CD4-positive, CD25-positive, alpha-beta regulatory T cell (primary cell): ENCODE measurements around the gene FDPS. TPM values are rescaled to one million over a fixed set of nuclear protein-coding genes. Genes with fewer than 3 reads are reported as not detected.

ENCODE experiments used
- ATAC-seq, 2 donors: fragments of 150-1000 bp; cut with Tn5 transposase; one replicate each; pipeline ENCODE4 v1.10.0; 2021; ENCODE audit warnings: low read depth in 2 of 2, moderate number of reproducible peaks in 2 of 2, moderate library complexity in 1 of 2
- DNase-seq, 3 donors: peaks; one replicate each; pipeline versions ENCODE4 v3.0.0 to v3.0.0-alpha.2; 2012 to 2022; ENCODE audit warnings: mixed read lengths in 1 of 3
- H3K27ac ChIP-seq: one replicate; pipeline ENCODE4 v1.7.0; 2013; ENCODE audit warnings: mild to moderate bottlenecking, low read length; ENCODE audit not compliant: insufficient read depth, poor library complexity, severe bottlenecking
- H3K27me3 ChIP-seq: one replicate; pipeline ENCODE4 v1.7.0; 2013; ENCODE audit warnings: low read length; ENCODE audit not compliant: control insufficient read depth, insufficient read depth
- H3K36me3 ChIP-seq: one replicate; pipeline ENCODE4 v1.7.0; 2013; ENCODE audit warnings: mild to moderate bottlenecking, low read length, moderate library complexity; ENCODE audit not compliant: control insufficient read depth, insufficient read depth
- H3K4me1 ChIP-seq: 2 replicates; pipeline ENCODE4 v1.7.0; 2013; ENCODE audit warnings: mild to moderate bottlenecking, low read length; ENCODE audit not compliant: insufficient read depth, control insufficient read depth, poor library complexity, severe bottlenecking
- H3K4me3 ChIP-seq: one replicate; pipeline ENCODE4 v1.7.0; 2013; ENCODE audit warnings: low read depth, mild to moderate bottlenecking, low read length, moderate library complexity
- H3K9me3 ChIP-seq, 2 experiments: 1 replicate in 1 of 2; 2 replicates in 1 of 2; pipeline ENCODE4 v1.7.0; 2013; ENCODE audit warnings: low read length in 2 of 2, mild to moderate bottlenecking in 1 of 2, moderate library complexity in 1 of 2; ENCODE audit not compliant: control insufficient read depth in 2 of 2
- H3K27ac Mint-ChIP-seq, 3 donors: one replicate each; pipeline ENCODE4 v1.8.0; 2020 to 2022; ENCODE audit warnings: mild to moderate bottlenecking in 3 of 3, mixed read lengths in 3 of 3, moderate library complexity in 2 of 3
- H3K27me3 Mint-ChIP-seq: one replicate; pipeline ENCODE4 v1.8.0; 2022; ENCODE audit warnings: mild to moderate bottlenecking, mixed read lengths
- H3K36me3 Mint-ChIP-seq: one replicate; pipeline ENCODE4 v1.8.0; 2020; ENCODE audit warnings: mixed read lengths
- H3K4me1 Mint-ChIP-seq, 4 donors: one replicate each; pipeline ENCODE4 v1.8.0; 2020 to 2022; ENCODE audit warnings: mixed read lengths in 4 of 4, mild to moderate bottlenecking in 1 of 4
- H3K4me3 Mint-ChIP-seq, 4 donors: one replicate each; pipeline ENCODE4 v1.8.0; 2020 to 2022; ENCODE audit warnings: mild to moderate bottlenecking in 4 of 4, mixed read lengths in 4 of 4, moderate library complexity in 3 of 4
- H3K9me3 Mint-ChIP-seq, 7 donors: one replicate each; pipeline ENCODE4 v1.8.0; 2020 to 2022; ENCODE audit warnings: mixed read lengths in 7 of 7, mild to moderate bottlenecking in 3 of 7, moderate library complexity in 2 of 7
- polyA plus RNA-seq, 4 donors: library from polyadenylated mRNA; unstranded; fragments of 300-500 nt; fragmentation: Illumina TruSeq; gene quantifications; one replicate each; pipeline ENCODE4 v1.2.3, GENCODE V29; 2021
- total RNA-seq: library from RNA; stranded (reverse); gene quantifications from one replicate; pipeline ENCODE4 v1.2.3, GENCODE V29; 2022

FDPS gene
- total and polyA plus RNA-seq, 5 donors from 2014 or later, result 67.9 to 159 (median 119) TPM

DNA sequence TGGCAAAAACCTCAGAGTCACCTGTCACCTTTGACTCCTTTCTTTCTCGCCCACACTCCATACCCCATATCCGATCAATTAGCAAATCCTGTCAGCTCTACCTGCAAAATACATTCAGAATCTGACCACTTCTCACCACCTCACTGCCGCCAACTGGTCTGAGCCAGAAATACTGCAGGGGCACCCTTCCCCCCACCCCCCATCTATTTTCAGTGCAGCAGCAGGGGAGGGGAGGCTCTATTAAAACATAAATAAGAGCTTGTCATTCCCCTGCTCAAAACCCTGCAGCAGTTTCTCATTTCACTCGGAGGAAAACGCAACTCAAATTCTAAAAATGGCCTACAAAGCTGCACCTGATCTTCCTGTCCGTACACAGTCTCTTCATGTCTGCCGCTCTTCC lies 11.3 kb upstream of the FDPS start:
- peaks cover 0 to 4% (median 0%) of the 10 kb centered on the region in 4 donors for H3K4me1 Mint-ChIP-seq
- DNase-seq (no peak), ATAC-seq (no peak)
- no peak overlapping the region for H3K4me3 Mint-ChIP-seq
- no peaks in the 10 kb centered on the region for H3K9me3 Mint-ChIP-seq
- Histone ChIP-seq H3K4me3 (no peak overlapping the region), H3K27ac (no peak overlapping the region), H3K4me1 (peaks cover 7% of the 10 kb centered on the region), H3K9me3 (no peaks in the 10 kb centered on the region), H3K36me3 (no peaks in the 10 kb centered on the region), H3K27me3 (peaks cover 7% of the 10 kb centered on the region)
- H3K27me3 Mint-ChIP-seq, result peaks cover 33% of the 10 kb centered on the region
- H3K27ac Mint-ChIP-seq, result no peak overlapping the region
- no peaks in the 10 kb centered on the region for H3K36me3 Mint-ChIP-seq

DNA sequence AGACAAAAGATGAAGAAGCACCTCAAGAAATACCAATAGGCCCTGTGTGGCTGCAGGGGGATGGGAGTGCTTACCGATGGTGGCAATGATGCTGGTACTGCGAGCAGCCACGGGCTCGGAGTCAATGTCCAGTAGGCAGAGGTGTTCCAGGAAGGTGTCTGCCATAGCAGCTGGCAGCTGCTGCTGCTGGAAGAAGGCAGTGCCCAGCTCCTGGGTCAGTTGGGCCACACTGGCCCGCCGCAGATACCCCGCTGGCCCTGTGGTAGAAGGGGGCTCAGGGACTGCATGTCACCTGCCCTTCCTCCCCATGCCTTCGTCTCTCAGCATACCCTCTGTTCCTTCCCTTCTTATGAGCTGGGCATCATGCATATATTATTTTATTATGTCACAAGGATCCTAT lies 8.6 kb upstream of the FDPS start:
- ATAC-seq, result no peak
- no peak overlapping the region for H3K27ac ChIP-seq
- Mint-ChIP-seq H3K27ac (no peak overlapping the region), H3K36me3 (no peaks in the 10 kb centered on the region), H3K27me3 (peaks cover 20% of the 10 kb centered on the region), H3K4me3 (no peak overlapping the region), H3K9me3 (no peaks in the 10 kb centered on the region), H3K4me1 (no peaks in the 10 kb centered on the region)
- H3K9me3 ChIP-seq, result no peaks in the 10 kb centered on the region
- peaks cover 6% of the 10 kb centered on the region for H3K4me1 ChIP-seq
- H3K36me3 ChIP-seq, result no peaks in the 10 kb centered on the region
- H3K4me3 ChIP-seq, result no peak overlapping the region
- peaks cover 7% of the 10 kb centered on the region for H3K27me3 ChIP-seq
- no peak for DNase-seq

DNA sequence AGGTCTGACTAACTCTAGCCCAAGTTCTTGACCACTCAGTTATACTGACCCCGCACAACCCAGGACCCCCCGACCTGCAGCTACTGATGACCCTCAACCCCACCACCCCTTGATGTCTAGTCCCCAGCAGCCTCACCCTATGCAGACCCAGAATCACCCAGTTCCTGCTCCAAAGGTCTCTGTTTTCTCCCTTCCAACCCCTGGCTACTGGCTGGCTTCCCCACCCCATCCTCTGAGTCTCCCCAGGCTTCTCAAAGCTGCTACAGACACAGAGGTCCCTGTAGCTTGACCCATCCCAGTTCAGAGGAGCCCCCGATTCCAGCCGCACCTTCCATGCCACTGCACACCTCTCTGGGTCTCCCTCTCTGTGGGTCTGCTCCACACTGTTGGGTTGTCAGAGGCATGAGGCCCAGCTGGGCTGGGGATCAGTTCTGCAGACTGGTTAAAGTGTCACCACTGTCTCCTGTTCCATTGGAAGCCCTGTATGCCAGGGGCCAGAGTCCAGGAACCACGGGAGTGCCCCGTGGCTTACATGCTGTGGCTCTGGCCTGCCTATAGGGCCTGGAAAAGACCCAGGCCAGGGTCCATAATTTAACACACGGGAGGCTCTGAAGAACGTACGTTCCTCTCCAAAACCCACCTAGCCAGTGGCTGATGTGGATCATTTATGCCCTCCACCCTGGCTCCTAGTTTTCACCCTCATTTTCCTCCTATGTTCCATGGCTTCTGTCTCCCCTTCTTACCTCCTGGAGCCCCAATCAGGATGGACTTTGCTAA lies 7.9 kb upstream of the FDPS start:
- H3K4me1 Mint-ChIP-seq, result no peaks in the 10 kb centered on the region

DNA sequence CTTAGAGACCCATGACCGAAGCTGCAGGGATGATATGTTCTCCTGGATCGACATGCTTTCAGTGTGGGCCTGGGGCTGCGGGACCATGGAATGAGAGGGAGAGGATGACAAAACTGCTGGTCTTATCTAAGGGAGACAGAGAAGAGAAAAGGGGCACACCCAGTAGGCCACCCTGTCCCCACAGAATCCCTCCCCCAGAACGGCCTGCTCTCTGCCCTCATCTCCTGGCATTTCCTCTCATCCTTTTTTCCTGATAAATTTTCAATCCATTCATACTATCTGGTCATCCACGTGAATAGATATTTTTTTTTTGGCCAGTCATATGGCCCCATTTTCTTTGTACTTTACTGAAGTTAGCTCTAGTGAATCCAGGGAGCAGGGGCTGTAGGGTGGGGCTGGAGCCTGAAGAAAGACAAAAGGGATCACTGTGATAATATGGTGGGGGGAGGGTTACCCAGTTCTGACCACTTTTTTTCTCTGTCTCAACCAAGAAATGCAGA lies 7.3 kb upstream of the FDPS start, which contains the start of gene PKLR:
Gene PKLR, minus strand, starts transcription at position 97 of the 500 bp plus-strand sequence. Its CDS starts 43 bp downstream, at position 54.
- Histone ChIP-seq H3K27ac (no peak within 1 kb of the TSS), H3K4me1 (no peaks in the 10 kb centered on the region), H3K36me3 (no peaks in the 10 kb centered on the region), H3K9me3 (no peaks in the 10 kb centered on the region), H3K27me3 (peaks cover 5% of the 10 kb centered on the region), H3K4me3 (no peak within 1 kb of the TSS)
- peak within 1 kb of the TSS in 1 of 4 donors; percentile 87 for H3K4me3 Mint-ChIP-seq
- peaks cover 15% of the 10 kb centered on the region for H3K27me3 Mint-ChIP-seq
- H3K27ac Mint-ChIP-seq, result no peak within 1 kb of the TSS
- DNase-seq (no peak), ATAC-seq (no peak)
- H3K9me3 Mint-ChIP-seq, result no peaks in the 10 kb centered on the region
- no peaks in the 10 kb centered on the region for H3K4me1 Mint-ChIP-seq
- H3K36me3 Mint-ChIP-seq, result no peaks in the 10 kb centered on the region

More for the DNA sequence above, 7.9 kb upstream of the FDPS start:
- Histone ChIP-seq H3K4me1 (no peaks in the 10 kb centered on the region), H3K9me3 (no peaks in the 10 kb centered on the region), H3K27ac (no peak overlapping the region), H3K36me3 (no peaks in the 10 kb centered on the region), H3K27me3 (peaks cover 5% of the 10 kb centered on the region), H3K4me3 (no peak overlapping the region)
- H3K4me3 Mint-ChIP-seq, result no peak overlapping the region
- ATAC-seq (no peak), DNase-seq (no peak)
- H3K27ac Mint-ChIP-seq, result no peak overlapping the region
- H3K9me3 Mint-ChIP-seq, result no peaks in the 10 kb centered on the region
- no peaks in the 10 kb centered on the region for H3K36me3 Mint-ChIP-seq
- peaks cover 17% of the 10 kb centered on the region for H3K27me3 Mint-ChIP-seq

DNA sequence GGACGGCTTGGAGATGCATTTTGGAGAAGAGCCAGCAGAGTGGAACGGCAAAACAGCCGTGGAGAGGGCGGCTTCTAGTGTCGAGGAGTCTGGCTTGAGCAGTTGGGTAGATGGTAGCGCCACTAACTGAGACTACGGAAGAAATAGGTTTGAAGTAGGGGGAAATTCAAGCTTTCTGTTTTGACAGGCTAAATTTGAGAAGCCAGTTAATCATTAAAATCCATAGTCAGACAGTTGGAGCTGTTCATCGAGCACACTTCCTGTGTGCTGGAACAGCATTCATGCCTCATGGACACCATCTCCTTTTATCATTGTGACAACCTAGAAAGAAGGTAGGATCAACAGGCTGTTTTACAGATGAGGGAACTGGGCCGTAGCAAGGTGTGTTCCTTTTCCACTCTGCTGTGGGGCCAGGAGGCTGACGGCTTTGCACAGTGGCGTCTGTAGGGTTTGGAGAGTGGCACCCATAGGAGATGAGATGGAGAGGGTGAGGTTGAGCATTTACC lies 4.1 kb upstream of the FDPS start:
- DNase-seq, result no peak
- no peaks in the 10 kb centered on the region for H3K9me3 Mint-ChIP-seq
- no peak overlapping the region for H3K27ac Mint-ChIP-seq
- H3K4me1 ChIP-seq, result peaks cover 16% of the 10 kb centered on the region
- no peaks in the 10 kb centered on the region for H3K27me3 ChIP-seq
- no peaks in the 10 kb centered on the region for H3K9me3 ChIP-seq
- H3K36me3 ChIP-seq, result no peaks in the 10 kb centered on the region
- H3K4me3 ChIP-seq, result no peak overlapping the region
- no peaks in the 10 kb centered on the region for H3K27me3 Mint-ChIP-seq
- peak overlapping the region in 1 of 4 donors; percentile 34 for H3K4me3 Mint-ChIP-seq
- peaks cover 0 to 18% (median 3%) of the 10 kb centered on the region in 4 donors for H3K4me1 Mint-ChIP-seq
- H3K27ac ChIP-seq, result no peak overlapping the region
- no peak for ATAC-seq
- peaks cover 3% of the 10 kb centered on the region for H3K36me3 Mint-ChIP-seq

DNA sequence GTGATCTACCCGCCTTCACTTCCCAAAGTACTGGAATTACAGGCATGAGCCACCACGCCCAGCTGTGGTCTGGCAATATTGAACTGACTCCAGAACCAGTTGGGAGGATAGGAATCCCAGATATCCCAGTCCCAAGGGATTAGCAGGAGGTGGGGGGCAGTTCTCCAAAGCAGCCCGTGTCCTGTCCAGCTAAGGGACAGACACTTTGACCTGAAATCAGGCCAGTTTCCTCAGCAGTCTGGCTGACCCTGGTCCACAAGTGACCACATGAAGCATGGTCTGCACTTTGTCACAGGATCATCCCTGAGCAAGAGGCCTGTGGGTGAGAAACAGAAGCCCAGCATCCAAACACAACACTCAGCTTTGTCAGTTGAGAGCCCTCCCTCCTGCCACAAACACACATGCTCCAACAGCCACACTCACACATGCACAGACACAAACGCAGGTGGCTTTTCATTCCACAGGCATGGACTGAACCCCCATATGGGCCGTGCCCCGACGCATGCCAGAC lies 2.7 kb upstream of the FDPS start:
- H3K4me1 Mint-ChIP-seq, result peaks cover 0 to 29% (median 8%) of the 10 kb centered on the region in 4 donors
- Histone ChIP-seq H3K4me3 (no peak overlapping the region), H3K27ac (no peak overlapping the region), H3K4me1 (peaks cover 21% of the 10 kb centered on the region), H3K27me3 (no peaks in the 10 kb centered on the region), H3K36me3 (no peaks in the 10 kb centered on the region), H3K9me3 (no peaks in the 10 kb centered on the region)
- no peak for DNase-seq
- H3K4me3 Mint-ChIP-seq, result peak overlapping the region in 1 of 4 donors; percentile 49
- peak overlapping the region in 1 of 3 donors; percentile 12 for H3K27ac Mint-ChIP-seq
- no peaks in the 10 kb centered on the region for H3K27me3 Mint-ChIP-seq
- H3K9me3 Mint-ChIP-seq, result no peaks in the 10 kb centered on the region
- H3K36me3 Mint-ChIP-seq, result peaks cover 6% of the 10 kb centered on the region
- ATAC-seq, result no peak

DNA sequence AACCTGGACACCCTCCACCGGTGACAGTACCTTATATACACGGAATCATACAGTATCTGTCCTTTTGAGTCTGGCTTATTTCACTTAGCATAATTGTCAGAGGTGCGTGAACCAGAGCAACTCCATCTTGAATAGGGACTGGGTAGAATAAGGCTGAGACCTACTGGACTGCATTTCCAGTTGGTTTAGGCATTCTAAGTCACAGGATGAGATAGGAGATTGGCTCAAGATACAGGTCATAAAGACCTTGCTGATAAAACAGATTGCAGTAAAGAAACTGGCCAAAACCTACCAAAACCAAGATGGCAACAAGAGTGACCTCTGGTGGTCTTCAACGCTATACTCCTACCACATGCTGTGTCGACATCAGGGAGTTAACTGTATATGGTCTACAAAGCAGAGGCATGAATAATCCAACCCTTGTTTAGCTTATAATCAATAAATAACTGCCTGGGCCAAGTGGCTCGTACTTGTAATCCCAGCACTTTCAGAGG lies 1.4 kb upstream of the FDPS start:
- peak in 1 of 3 donors; percentile 46 for DNase-seq
- Histone ChIP-seq H3K4me3 (no peak overlapping the region), H3K27me3 (no peaks in the 10 kb centered on the region), H3K4me1 (peaks cover 21% of the 10 kb centered on the region), H3K9me3 (no peaks in the 10 kb centered on the region), H3K27ac (no peak overlapping the region), H3K36me3 (peaks cover 4% of the 10 kb centered on the region)
- peaks cover 0 to 39% (median 12%) of the 10 kb centered on the region in 4 donors for H3K4me1 Mint-ChIP-seq
- H3K27ac Mint-ChIP-seq, result peak overlapping the region; percentile 9 to 99 (median 95)
- no peak for ATAC-seq
- peaks cover 11% of the 10 kb centered on the region for H3K36me3 Mint-ChIP-seq
- H3K9me3 Mint-ChIP-seq, result no peaks in the 10 kb centered on the region
- H3K4me3 Mint-ChIP-seq, result peak overlapping the region in 3 of 4 donors; percentile 13 to 34 (median 22)
- no peaks in the 10 kb centered on the region for H3K27me3 Mint-ChIP-seq
